DMS153 treated with DMSO at 0.1 percent for 48 hours (cell line): ENCODE results near the gene MAPK9.
"Not testable (repeated sequence)": the region's sequence is repeated elsewhere in the genome, so short reads cannot be mapped to it uniquely, and the experiment has no call there.

Experiments
- DNase-seq: peaks from one replicate; lab custom pipeline; 2025; ENCODE audit not compliant: unreplicated experiment; lab: John Stamatoyannopoulos, UW

Gene MAPK9

GRCh38 chr5:180326989-180327565, 35.2 kb upstream of the MAPK9 start:
- no peak for DNase-seq

- no peak for DNase-seq
Measured at GRCh38 chr5:180324601-180324950, 32.7 kb upstream of the MAPK9 start.

GRCh38 chr5:180323941-180324600, 32.2 kb upstream of the MAPK9 start:
- DNase-seq, result no peak

- DNase-seq, result no peak
Measured at GRCh38 chr5:180323160-180323559, 31.3 kb upstream of the MAPK9 start.

GRCh38 chr5:180318456-180319089, 26.7 kb upstream of the MAPK9 start:
- no peak for DNase-seq

- DNase-seq, result no peak
Measured at GRCh38 chr5:180316586-180316985, 24.7 kb upstream of the MAPK9 start.

- DNase-seq, result no peak
Measured at GRCh38 chr5:180315762-180316212, 23.9 kb upstream of the MAPK9 start.

- DNase-seq, result peak; percentile 46
Measured at GRCh38 chr5:180313677-180314505, 22.0 kb upstream of the MAPK9 start.

- no peak for DNase-seq
Measured at GRCh38 chr5:180311216-180311615, 19.3 kb upstream of the MAPK9 start.

- no peak for DNase-seq
Measured at GRCh38 chr5:180306796-180307195, 14.9 kb upstream of the MAPK9 start.

- DNase-seq, result no peak
Measured at GRCh38 chr5:180305481-180305880, 13.6 kb upstream of the MAPK9 start.

GRCh38 chr5:180304431-180305375, 12.8 kb upstream of the MAPK9 start:
- DNase-seq, result no peak

- DNase-seq, result no peak
Measured at GRCh38 chr5:180304016-180304292, 12.1 kb upstream of the MAPK9 start.

- no peak for DNase-seq
Measured at GRCh38 chr5:180303226-180304015, 11.5 kb upstream of the MAPK9 start.

- DNase-seq, result no peak
Measured at GRCh38 chr5:180302256-180302655, 10.4 kb upstream of the MAPK9 start.

GRCh38 chr5:180301253-180301652, 9.4 kb upstream of the MAPK9 start:
- no peak for DNase-seq

- no peak for DNase-seq
Measured at GRCh38 chr5:180299526-180299925, 7.6 kb upstream of the MAPK9 start.

GRCh38 chr5:180299014-180299413, 7.1 kb upstream of the MAPK9 start:
- DNase-seq, result not testable (repeated sequence)

GRCh38 chr5:180297587-180298282, 5.9 kb upstream of the MAPK9 start:
- DNase-seq, result no peak
